Epidermal melanocyte (primary cell): Measurements from ENCODE around the gene CARS1.

Experiments used
- DNase-seq: peaks from one replicate; pipeline ENCODE4 v3.0.0; 2011; ENCODE audit warnings: low spot score; ENCODE audit not compliant: insufficient read length

Gene CARS1

GRCh38 chr11:3057069-3057963, at the start of gene CARS1:
Gene CARS1, minus strand, starts transcription at chr11:3057423. Its CDS starts 56 bp downstream, at chr11:3057367.
- peak; percentile 93 for DNase-seq

GRCh38 chr11:3105791-3106735, 48.8 kb upstream of the CARS1 start:
- no peak for DNase-seq

- no peak for DNase-seq
These were observed 48.0 kb upstream of the CARS1 start for GRCh38 chr11:3104961-3105790.

DNA sequence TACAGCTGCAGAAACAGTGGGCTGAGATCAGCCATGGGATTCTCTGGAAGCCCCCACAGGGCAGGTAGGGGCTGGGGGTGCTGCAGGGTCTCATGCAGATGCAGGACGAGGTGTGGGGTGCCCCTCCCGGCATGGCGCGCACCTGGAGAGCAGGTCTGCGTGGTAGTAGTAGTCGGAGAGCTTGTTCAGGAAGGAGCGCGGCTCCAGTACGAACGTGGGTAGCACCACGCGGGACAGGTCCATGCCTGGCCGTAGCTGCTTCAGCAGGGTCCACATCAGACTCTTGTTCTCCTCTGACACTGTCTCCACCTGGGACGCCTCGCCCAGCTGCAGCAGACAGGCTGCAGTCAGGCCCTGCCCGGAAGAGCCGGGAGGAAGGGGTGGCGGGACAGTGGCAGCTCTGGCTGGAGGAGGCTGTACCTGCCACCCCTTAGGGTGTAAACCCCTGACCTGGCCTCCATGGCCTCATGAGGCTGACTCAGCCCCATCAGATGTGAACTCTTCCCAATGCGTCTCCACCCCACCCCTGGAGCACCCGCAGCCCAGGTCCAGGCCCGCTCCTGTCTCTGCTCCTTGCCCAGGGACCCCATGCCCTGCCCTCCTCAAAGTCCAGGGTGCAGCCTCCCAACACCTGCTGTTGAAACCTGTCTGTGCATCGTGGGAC, 47.0 kb upstream of the CARS1 start:
- DNase-seq: no peak

DNA sequence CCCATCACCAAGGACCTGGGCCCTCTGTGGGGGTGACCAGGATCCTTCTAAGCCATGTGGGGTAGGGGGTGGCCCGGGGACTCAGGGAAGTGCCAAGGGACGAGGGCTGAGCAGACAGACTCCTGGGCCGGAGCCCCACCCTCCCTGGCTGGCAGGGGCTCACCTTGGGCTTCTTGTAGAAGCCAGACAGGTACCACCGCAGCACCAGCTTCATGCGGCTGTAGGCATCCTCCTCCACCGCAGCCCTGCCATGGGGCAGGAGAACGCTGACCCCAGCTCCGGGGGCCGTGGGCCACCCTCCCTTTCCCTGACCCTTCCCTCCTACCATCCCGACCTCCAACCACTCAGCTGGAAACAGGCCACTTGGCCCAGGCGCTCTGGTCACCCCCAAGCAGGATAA, 45.9 kb upstream of the CARS1 start:
- no peak for DNase-seq

DNA sequence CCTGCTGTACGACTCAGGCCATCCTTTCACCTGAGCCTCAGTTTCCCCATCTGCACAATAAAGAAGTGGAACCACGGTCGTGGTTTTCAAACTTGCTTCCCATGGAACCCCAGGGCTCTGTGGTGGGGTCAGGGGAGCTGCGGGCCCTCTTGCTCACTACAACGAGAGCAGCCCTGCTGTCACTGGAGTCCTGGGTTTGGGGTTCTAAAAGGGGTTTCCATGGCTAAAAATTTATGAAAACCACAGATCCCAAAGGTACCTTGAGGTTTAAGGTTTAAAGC, 45.4 kb upstream of the CARS1 start:
- DNase-seq: no peak

GRCh38 chr11:3101921-3102640, 44.9 kb upstream of the CARS1 start:
- DNase-seq: no peak

DNA sequence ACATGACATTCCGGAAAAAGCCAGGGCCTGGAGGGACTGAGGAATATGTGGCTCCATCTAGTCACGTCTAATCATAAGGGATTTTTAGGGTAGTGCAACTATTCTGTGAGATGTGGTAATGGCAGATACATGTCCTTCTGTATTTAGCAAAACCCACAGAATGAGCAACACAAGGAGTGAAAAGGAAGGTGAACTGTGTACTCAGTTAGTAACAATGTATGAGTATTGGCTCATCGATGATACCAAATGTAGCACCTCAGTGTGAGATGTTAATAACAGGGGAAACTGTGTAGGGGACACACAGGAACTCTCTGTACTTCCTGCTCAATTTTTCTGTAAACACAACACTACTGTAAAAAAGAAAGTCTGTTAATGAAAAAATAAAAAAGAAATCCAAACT, 42.0 kb upstream of the CARS1 start:
- DNase-seq: no peak

GRCh38 chr11:3096909-3097530, 39.8 kb upstream of the CARS1 start:
- DNase-seq: no peak

DNA sequence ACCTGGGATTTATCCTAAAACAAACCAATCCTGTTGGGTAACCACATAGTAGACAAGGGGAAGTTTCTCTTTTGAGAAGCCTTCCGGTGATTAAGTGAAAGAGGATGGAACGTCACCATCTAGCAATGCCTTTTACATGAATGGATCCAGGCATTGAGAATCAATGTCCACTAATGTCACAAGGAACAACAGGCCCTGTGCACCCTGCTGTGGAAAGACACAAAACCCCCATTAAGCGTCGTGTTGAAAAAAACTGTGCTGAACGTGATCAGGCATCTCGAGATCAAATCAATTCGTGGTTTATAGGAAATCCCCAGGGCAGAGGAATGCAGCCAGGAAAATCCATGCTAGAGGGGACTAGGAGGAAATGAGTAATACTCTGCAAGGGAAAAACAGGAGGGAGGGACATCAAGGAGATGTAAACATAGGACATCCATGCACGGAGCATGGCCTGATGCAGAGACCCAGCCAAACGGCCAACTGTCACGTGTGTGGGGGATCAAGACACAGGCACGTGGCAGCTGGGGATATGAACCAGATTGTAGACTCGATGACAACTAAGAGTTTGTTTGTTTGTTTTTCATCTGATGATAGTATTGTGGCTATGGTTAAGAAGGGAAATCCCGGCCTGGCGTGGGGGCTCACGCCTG, 38.6 kb upstream of the CARS1 start:
- peak; percentile 77 for DNase-seq

- no peak for DNase-seq
These were observed 37.1 kb upstream of the CARS1 start for GRCh38 chr11:3094223-3094824.

DNA sequence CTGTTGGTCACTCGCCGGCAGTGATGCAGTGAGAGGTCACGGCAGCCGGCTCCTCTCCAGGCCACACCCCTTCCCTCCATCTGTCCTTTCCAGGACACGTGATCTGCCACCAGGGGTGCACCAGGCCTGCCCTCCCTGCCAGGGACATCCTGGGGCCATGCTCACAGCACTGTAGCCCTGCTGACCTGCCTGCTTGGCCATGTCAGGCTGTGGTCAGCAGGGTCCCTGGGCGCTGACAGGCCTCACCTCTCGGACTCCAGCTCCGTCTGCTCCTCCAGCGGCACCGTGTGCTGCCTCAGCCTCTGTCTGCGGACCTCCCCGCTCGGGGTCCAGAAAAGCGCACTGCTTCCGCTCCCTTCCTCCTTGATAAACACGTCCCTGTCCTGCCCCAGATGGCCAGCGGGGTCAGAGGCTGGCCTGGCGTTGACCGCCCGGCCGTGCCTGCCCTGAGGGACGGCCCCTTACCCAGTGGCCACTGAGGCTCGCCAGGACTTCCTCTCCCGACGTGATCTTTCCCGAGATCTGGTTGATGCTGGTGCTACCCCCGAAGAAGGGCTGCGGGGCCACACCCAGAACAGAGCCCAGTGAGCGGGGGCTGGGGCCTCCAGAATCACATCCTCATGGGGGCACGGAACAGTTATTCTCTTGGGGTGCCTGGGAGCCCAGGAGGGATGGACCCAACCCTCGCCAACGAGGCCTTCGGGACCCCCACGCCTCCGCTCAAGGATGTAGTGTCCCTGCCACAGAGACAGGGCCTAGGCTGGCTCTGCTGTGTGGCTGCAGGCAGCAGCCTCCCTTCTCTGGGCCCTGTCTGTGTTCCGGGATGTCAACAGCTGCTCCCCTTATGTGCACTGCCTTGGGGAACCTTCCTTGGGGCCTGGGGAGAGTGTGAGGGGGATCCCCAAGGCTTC, 36.3 kb upstream of the CARS1 start:
- no peak for DNase-seq

DNA sequence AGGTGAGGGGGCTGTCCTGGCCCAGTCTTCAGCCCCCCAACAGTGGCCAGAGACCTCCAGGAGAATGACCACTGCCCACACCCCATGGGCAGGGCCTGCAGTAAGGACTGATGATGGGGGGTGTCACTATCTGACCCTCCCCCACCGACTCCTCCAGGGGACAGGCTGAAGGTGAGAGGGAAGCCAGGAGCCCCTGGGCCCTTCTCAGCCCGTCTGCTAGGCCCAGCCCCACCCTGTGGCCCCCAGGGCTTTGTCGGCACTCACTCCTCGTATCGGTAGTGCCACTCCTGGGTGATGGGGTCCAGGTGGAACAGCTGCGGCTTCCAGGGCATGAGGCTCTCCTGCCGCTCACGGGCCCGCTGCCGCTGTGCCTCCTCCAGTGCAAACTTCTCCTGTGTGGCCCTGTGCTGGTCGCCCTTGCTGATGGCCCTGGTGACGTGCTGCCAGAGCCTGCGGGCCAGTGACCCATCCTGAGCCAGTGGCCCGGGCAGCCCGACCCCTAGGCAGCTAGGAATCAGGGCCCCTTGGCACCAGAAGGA, 35.4 kb upstream of the CARS1 start:
- no peak for DNase-seq

- peak; percentile 45 for DNase-seq
These were observed 34.8 kb upstream of the CARS1 start for GRCh38 chr11:3091846-3092602.

DNA sequence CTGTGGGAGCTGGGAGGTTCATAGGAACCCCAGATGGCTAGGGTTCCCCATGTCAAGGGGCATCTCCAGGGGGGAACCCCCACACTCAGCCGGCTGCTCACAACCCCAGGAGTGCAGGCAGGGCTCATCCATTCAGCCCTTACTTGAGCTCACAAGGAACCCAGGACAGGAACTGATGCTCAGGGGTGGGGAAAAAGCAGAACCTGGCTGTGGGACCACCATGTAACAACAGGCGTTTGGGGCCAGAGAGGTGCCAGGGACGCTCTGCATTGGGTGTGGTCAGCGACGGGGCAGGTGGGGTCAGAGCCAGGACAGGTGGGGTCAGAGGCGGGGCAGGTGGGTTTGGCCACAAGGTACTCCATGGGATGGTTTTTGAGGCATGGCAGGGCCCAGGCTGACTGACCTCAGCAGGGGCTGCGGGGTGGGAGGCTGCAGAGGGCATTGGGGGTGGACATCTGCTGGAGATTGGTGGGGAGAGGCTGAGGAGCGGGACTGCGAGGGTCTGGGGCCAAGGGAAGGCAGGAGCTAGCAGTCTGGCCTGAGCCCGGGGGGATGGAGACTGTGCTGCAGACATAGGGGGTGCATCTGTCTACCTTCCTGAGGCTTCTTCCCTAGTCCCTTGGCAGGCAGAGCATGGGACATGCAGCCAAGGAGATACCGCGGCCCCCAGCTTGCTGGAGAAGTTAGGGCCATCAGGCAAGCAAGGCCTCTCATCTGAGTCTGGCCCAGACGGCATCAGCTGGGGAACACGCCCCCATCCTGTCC, 34.0 kb upstream of the CARS1 start:
- no peak for DNase-seq
